HG03378 (cell line): Measurements from ENCODE around the gene COG3.

Experiments used
- ATAC-seq: cut with Tn5 transposase; IDR thresholded peaks from one replicate; pipeline ENCODE4 v1.9.1; 2021; ENCODE audit warnings: mild to moderate bottlenecking, moderate library complexity; ENCODE audit not compliant: unreplicated experiment

Gene COG3

GRCh38 chr13:45447050-45447661, 17.6 kb upstream of the COG3 start:
- ATAC-seq: no peak

- no peak for ATAC-seq
These were observed 15.7 kb upstream of the COG3 start for GRCh38 chr13:45448965-45449559.

GRCh38 chr13:45451282-45451681, 13.5 kb upstream of the COG3 start:
- ATAC-seq: no peak

GRCh38 chr13:45454204-45454603, 10.5 kb upstream of the COG3 start:
- ATAC-seq: no peak

- no peak for ATAC-seq
These were observed 8.4 kb upstream of the COG3 start for GRCh38 chr13:45456196-45456972.

GRCh38 chr13:45464141-45464686, 525 bp upstream of the COG3 start:
- ATAC-seq: no peak

- no peak for ATAC-seq
These were observed 1.6 kb downstream of the COG3 start for GRCh38 chr13:45466359-45466758.

- no peak for ATAC-seq
These were observed 3.9 kb downstream of the COG3 start for GRCh38 chr13:45468635-45469034.

- no peak for ATAC-seq
These were observed 7.5 kb downstream of the COG3 start for GRCh38 chr13:45472171-45472705.

GRCh38 chr13:45473627-45474026, 8.9 kb downstream of the COG3 start:
- ATAC-seq: no peak

- no peak for ATAC-seq
These were observed 10.1 kb downstream of the COG3 start for GRCh38 chr13:45474584-45475454.

- ATAC-seq: no peak
These were observed 14.9 kb downstream of the COG3 start for GRCh38 chr13:45479661-45480060.

GRCh38 chr13:45481688-45482087, 16.9 kb downstream of the COG3 start:
- no peak for ATAC-seq

GRCh38 chr13:45482571-45483173, 17.9 kb downstream of the COG3 start:
- no peak for ATAC-seq

GRCh38 chr13:45487604-45488003, 22.9 kb downstream of the COG3 start:
- no peak for ATAC-seq

GRCh38 chr13:45490068-45490467, 25.3 kb downstream of the COG3 start:
- no peak for ATAC-seq

GRCh38 chr13:45492538-45492937, 27.8 kb downstream of the COG3 start:
- ATAC-seq: no peak

GRCh38 chr13:45496942-45497341, 32.2 kb downstream of the COG3 start:
- no peak for ATAC-seq

GRCh38 chr13:45500492-45501174, 35.9 kb downstream of the COG3 start:
- no peak for ATAC-seq

- ATAC-seq: no peak
These were observed 36.4 kb downstream of the COG3 start for GRCh38 chr13:45501175-45501526.
